Suppressor macrophage treated with lipopolysaccharide for 4 hours (primary cell): ENCODE results near the gene CCNT1.
"Not testable (repeated sequence)": the region's sequence is repeated elsewhere in the genome, so short reads cannot be mapped to it uniquely, and the experiment has no call there.

ENCODE experiments used
- DNase-seq: peaks from one replicate; pipeline ENCODE4 v3.0.0-alpha.2; 2020

CCNT1 gene

GRCh38 chr12:48690990-48691389, 25.5 kb downstream of the CCNT1 start:
- no peak for DNase-seq

GRCh38 chr12:48690436-48690835, 26.1 kb downstream of the CCNT1 start:
- no peak for DNase-seq

GRCh38 chr12:48688836-48689235, 27.7 kb downstream of the CCNT1 start:
- no peak for DNase-seq

- no peak for DNase-seq
These were observed 28.9 kb downstream of the CCNT1 start for GRCh38 chr12:48687592-48687991.

DNA sequence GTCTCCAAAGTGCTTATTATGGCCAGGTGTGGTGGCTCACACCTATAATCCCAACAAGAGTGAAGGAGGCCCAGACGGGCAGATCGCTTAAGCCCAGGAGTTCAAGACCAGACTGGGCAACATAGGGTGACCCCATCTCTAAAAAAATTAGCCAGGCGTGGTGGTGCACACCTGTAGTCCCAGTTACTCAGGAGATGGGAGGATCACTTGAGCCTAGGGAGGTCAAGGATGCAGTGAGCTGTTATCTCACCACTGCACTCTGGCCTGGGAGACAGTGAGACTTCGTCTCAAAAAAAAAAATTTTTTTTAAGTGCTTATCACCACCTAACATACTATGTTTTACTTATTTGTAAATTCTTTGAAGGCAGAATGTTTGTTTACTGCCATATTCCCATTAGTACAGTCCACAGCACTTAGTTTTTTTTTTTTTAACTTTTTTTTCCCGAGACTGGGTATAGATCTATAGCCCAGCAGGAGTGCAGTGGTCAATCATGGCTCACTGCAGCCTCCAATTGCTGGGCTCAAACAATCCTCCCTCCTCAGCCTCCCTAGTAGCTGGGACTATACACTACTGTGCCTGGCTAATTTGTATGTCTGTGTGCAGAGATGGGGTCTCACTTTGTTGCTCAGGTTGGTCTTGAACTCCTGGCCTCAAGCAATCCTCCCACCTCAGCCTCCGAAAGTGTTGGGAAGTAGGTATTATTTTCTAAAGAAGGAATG, 29.7 kb downstream of the CCNT1 start:
- DNase-seq: no peak

DNA sequence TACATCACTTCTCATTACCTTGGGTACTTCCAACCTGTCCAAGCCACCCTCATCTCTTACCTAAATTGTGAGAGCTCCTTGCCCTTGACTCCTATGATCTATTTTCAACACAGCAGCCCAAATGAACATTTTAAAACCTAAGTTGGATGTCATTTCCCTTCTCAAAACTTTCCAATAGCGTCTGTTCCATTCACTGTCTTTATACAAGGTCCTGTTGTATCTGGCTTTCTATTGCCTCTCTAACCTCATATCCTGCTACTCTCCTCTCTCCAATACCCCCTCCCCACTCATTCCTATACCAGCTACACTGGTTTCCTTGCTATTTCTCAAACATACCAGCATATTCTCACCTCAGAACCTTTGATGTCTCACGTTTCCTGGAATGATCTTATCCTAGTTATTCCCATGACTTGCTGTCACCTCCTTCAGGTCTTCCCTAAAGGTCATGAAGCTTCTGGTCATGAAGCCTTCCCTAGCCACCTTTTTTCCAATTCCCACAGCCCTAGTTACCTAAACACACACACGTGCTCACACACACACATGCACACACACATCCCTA, 30.4 kb downstream of the CCNT1 start:
- no peak for DNase-seq

- no peak for DNase-seq
These were observed 33.0 kb downstream of the CCNT1 start for GRCh38 chr12:48683534-48683933.

- DNase-seq: no peak
These were observed 33.6 kb downstream of the CCNT1 start for GRCh38 chr12:48682927-48683326.

DNA sequence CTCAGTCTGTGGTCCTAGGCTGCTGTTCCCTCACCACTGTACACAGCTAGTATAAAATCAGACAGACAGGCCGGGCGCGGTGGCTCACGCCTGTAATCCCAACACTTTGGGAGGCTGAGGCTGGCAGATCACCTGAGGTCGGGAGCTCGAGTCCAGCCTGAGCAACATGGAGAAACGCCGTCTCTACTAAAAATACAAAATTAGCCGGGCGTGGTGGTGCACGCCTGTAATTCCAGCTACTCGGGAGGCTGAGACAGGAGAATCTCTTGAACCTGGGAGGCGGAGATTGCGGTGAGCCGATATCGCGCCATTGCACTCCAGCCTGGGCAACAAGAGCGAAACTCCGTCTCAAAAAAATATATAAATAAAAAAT, 34.0 kb downstream of the CCNT1 start:
- DNase-seq: not testable (repeated sequence)

DNA sequence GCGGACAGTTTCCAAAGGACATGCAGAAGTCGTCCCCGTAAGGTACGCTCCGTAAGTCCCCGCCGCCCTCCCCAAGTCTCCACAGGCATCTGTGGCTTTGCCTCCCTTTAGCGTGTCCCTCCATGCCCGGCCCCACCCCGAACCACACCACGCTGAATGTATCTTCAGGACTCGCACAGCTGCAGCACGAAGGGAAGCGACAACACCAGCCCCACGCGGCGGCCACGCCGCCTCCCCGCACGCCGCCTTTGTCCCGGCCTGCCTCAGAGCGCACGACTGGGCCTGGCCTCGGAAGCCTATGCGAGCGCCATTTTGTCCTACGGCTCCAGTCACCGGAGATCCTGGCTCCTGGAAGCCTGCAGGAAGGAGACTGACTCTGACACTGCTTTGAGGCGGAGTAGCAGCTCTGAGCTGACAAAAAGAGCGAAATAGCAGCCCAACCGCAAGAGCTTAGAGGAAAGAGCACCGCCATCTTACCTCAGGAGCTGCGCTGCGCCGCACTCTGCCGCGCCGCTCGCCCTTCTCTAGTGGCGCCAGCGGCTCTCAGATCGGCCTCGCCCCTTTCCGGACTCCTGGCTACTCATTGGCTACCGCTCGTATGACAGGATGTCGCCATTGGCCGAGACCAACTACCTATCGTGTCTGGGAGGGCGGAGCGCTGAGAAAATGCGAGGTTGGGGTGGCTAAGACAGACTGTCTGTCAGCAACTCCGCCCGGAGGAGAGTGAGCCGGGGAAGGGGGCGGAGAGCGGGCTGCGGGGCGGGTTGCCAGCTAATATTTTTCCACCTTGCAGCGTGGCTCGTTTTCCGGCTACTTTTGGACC, 34.6 kb downstream of the CCNT1 start, which contains the start of gene KANSL2:
Gene KANSL2 (minus strand): TSS at position 529 of the 823 bp plus-strand sequence. CDS start 606 bp downstream, outside the sequence.
- DNase-seq: peak; percentile 98

DNA sequence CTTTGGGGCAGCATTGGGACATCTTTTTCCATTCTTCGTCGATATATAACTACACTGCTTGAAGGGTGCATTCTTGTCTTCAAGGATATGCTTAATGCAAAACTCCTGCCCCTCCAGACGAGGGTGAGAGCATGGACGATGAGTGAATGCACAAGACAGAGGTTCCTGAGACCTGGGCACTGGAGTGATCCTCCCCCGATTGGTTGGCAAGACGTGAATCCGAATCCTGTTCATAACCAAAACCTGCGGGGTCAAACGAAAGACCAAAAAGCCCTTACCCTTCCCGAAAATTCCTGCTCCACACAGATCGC, 35.2 kb downstream of the CCNT1 start:
- DNase-seq: no peak

- DNase-seq: no peak
These were observed 35.6 kb downstream of the CCNT1 start for GRCh38 chr12:48680861-48681260.

- DNase-seq: peak; percentile 80
These were observed 37.8 kb downstream of the CCNT1 start for GRCh38 chr12:48678551-48679185.

GRCh38 chr12:48671231-48671856, 45.2 kb downstream of the CCNT1 start:
- no peak for DNase-seq

- DNase-seq: no peak
These were observed 47.5 kb downstream of the CCNT1 start for GRCh38 chr12:48668996-48669395.

DNA sequence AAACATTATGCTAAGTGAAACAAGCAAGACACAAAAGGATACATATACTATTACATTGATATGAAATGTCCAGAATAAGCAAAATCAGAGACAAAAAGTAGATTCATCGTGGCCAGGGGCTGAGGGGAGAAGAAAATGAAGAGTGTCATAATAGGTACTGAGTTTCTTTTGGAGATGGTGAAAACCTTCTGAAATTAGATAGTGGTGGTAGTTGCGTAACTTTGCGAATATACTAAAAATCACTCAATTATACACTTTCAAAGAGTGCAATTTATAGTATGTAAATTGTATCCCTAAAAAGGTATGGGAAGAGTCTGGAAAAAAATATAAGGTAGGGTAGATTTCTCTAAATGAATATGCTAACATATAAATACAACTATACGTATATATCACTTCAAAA, 56.6 kb downstream of the CCNT1 start:
- no peak for DNase-seq

GRCh38 chr12:48651681-48652080, 64.8 kb downstream of the CCNT1 start:
- no peak for DNase-seq

- not testable (repeated sequence) for DNase-seq
These were observed 71.2 kb downstream of the CCNT1 start for GRCh38 chr12:48645354-48645753.

DNA sequence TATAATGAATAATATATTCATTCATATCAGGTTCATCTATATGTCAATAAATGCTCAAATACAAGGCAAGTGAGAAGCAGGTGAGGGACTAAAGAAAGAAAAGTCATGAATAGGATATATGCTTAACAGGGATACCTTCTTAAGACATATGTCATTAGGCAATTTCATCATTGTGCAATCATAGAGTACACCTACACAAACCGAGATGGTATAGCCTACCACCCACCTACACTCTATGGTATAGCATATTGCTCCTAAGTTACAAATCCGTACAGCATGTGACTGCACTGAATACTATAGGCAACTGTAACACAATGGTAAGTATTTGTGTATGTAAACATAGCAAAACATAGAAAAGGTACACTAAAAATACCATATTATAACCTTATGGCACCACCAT, 73.5 kb downstream of the CCNT1 start:
- no peak for DNase-seq

GRCh38 chr12:48641752-48642555, 74.6 kb downstream of the CCNT1 start:
- not testable (repeated sequence) for DNase-seq

DNA sequence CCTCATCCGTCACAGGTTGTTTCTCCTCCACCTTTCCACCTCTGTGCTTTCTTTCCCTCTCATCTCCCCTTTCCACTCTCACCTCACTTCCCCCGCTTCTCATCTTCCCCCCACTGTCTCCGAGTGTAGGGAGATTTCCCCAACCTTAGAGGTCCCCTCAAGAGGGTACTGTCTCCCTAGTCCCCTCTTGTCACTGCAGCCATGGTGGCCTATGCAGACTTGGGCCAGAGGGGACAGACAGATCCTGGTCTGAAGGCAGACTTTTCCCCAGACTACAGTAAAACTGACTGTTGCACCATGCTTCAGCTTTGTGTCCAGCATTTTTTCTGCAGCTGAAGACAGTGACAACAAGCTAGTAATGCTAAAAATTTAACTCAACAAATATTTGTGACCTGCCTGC, 75.7 kb downstream of the CCNT1 start:
- no peak for DNase-seq

DNA sequence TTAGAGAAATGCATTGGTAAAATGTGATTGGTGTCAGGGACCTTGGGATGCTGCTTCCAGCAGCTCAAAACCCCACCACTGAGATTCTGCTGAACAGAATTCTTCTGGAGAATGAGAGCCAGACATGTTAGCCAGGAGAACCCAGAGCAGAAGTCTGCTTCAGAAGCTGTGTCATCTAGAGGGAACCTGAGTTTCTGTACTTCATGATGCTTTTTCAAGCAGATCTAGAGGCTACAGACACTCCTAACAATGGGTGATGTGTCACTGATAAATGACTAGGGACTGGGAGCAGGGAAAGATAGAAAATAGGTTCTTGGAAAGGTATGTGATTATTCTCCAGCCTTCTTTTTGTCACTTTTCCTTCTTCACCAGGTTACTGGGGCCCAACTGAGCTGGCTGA, 76.1 kb downstream of the CCNT1 start:
- DNase-seq: no peak
